Epidermal melanocyte (primary cell): ENCODE data around the gene CSAG3.

ENCODE experiments used
- DNase-seq: peaks from one replicate; pipeline ENCODE4 v3.0.0; 2011; ENCODE audit warnings: low spot score; ENCODE audit not compliant: insufficient read length

The CSAG3 gene

GRCh38 chrX:152806035-152806434 lies 47.0 kb downstream of the CSAG3 start:
- DNase-seq, result no peak
